Endodermal cell (in vitro differentiated cells): ENCODE results near the gene BICD1. TPM values are rescaled to one million over a fixed set of nuclear protein-coding genes. Genes with fewer than 3 reads are reported as not detected.

Source experiments
- DNase-seq: peaks from one replicate; pipeline ENCODE4 v3.0.0-alpha.2; 2017
- H3K27ac ChIP-seq: 2 replicates; pipeline ENCODE4 v1.5.1; 2013; ENCODE audit warnings: mild to moderate bottlenecking, low read depth, low read length, moderate library complexity
- H3K27me3 ChIP-seq: 2 replicates; pipeline ENCODE4 v1.6.1; 2013; ENCODE audit warnings: mild to moderate bottlenecking, low read length, moderate library complexity; ENCODE audit not compliant: insufficient read depth, control insufficient read depth, poor library complexity, severe bottlenecking
- H3K36me3 ChIP-seq: 2 replicates; pipeline ENCODE4 v1.7.0; 2013; ENCODE audit warnings: mild to moderate bottlenecking, low read length, moderate library complexity; ENCODE audit not compliant: control insufficient read depth, insufficient read depth
- H3K4me1 ChIP-seq: one replicate; pipeline ENCODE4 v1.7.0; 2013; ENCODE audit warnings: low read length; ENCODE audit not compliant: control insufficient read depth, insufficient read depth
- H3K4me3 ChIP-seq: 2 replicates; pipeline ENCODE4 v1.5.1; 2013; ENCODE audit warnings: mild to moderate bottlenecking, low read length, moderate library complexity
- H3K9ac ChIP-seq: 2 replicates; pipeline ENCODE4 v1.6.1; 2013; ENCODE audit warnings: mild to moderate bottlenecking, low read length, moderate library complexity; ENCODE audit not compliant: poor library complexity, severe bottlenecking; ENCODE audit errors: extremely low read depth
- H3K9me3 ChIP-seq: 2 replicates; pipeline ENCODE4 v1.6.1; 2013; ENCODE audit warnings: mild to moderate bottlenecking, low read length, moderate library complexity; ENCODE audit not compliant: control insufficient read depth
- H3K27ac Mint-ChIP-seq: 2 replicates; pipeline ENCODE4 v1.8.0; 2020; ENCODE audit warnings: mixed read lengths
- H3K27me3 Mint-ChIP-seq: 2 replicates; pipeline ENCODE4 v1.8.0; 2021; ENCODE audit warnings: mild to moderate bottlenecking, mixed read lengths; ENCODE audit not compliant: insufficient read depth
- H3K36me3 Mint-ChIP-seq: 2 replicates; pipeline ENCODE4 v1.8.0; 2020; ENCODE audit warnings: low read depth, mixed read lengths
- H3K4me1 Mint-ChIP-seq: 2 replicates; pipeline ENCODE4 v1.8.0; 2020; ENCODE audit warnings: mixed read lengths
- H3K4me3 Mint-ChIP-seq: 2 replicates; pipeline ENCODE4 v1.8.0; 2020; ENCODE audit warnings: mild to moderate bottlenecking, moderate library complexity, mixed read lengths
- H3K9me3 Mint-ChIP-seq: 2 replicates; pipeline ENCODE4 v1.8.0; 2020; ENCODE audit warnings: mild to moderate bottlenecking, mixed read lengths
- WGBS, 2 experiments: methylation state at CpG; one replicate each; pipeline versions ENCODE4 v1.1.5 to v1.1.7; 2013; ENCODE audit warnings: missing lambda C conversion rate in 2 of 2, mixed read lengths in 1 of 2; ENCODE audit not compliant: insufficient coverage in 1 of 2, insufficient read length in 1 of 2; 5-methylcytosine and 5-hydroxymethylcytosine counted together
- total RNA-seq, 2 donors: library from RNA; stranded (reverse); fragmentation: NEBNext Ultra II Directional in 1 of 2; extraction: Animal tissue kit (Norgen Biotek cat#: 25700) in 1 of 2; gene quantifications; 2 replicates in 1 of 2; 3 replicates in 1 of 2; pipeline ENCODE4 v1.2.1, GENCODE V29; 2021
- TF ChIP-seq, protein P1 (sequence below): fragments of 200-600 bp; sonication (generic); conservative IDR thresholded peaks from 2 replicates; pipeline ENCODE4 v1.5.0; 2021; ENCODE audit warnings: antibody characterized with exemption, mild to moderate bottlenecking

Gene BICD1
- total RNA-seq, 2 donors from 2014 or later: 56.0 to 101 TPM

DNA sequence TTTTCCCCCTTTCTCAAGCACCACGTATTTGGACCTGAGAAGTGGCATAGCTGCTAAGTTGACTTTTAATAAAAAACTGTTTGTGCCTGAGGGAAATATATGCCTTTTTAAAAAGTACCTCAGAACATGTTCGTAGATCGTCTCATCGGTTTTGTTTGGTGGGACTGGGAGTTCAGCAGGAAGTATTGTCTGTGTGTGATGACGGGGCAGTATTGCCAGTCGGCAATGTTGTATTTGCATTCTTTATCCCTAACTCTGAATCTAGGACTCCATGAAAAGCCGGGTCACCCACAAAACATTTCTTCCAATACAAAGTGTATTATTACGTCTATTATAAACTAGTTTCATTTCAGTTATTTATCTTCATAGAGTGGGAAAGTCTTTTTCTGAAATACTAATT, 273.0 kb downstream of the BICD1 start:
- peak overlapping the region; percentile 12 for H3K27ac Mint-ChIP-seq

DNA sequence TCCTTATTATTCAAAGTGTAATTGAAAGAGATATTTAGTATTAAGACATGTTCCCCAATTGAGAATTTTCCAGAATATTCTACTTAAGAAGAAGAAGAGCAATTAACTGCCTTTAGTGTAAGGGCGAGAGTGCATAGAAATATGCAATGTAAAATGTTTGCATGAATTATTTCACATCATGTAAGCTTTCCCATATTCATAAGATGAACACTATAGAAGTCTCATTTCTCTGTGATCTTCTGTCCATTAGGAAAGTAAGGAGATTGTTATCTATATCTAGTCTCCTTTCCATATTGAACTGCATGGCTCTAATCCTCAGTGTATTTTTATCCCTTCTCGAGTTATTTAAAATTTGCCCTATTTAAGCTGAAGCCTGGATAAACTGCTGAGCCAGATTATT, 275.6 kb downstream of the BICD1 start:
- H3K27ac ChIP-seq: no peak overlapping the region
- H3K27me3 ChIP-seq: no peaks in the 10 kb centered on the region
- no peaks in the 10 kb centered on the region for H3K9me3 ChIP-seq
- Mint-ChIP-seq H3K9me3 (no peaks in the 10 kb centered on the region), H3K36me3 (no peaks in the 10 kb centered on the region), H3K27me3 (no peaks in the 10 kb centered on the region), H3K4me1 (peaks cover 12% of the 10 kb centered on the region), H3K4me3 (no peak overlapping the region), H3K27ac (no peak overlapping the region)
- WGBS, 2 experiments: 80 to 85% methylated on average over 1 of the region's 2 CpGs
- H3K4me1 ChIP-seq: no peaks in the 10 kb centered on the region
- no peak overlapping the region for H3K4me3 ChIP-seq
- H3K9ac ChIP-seq: no peak overlapping the region
- H3K36me3 ChIP-seq: no peaks in the 10 kb centered on the region
- TF ChIP-seq, protein P1, sequence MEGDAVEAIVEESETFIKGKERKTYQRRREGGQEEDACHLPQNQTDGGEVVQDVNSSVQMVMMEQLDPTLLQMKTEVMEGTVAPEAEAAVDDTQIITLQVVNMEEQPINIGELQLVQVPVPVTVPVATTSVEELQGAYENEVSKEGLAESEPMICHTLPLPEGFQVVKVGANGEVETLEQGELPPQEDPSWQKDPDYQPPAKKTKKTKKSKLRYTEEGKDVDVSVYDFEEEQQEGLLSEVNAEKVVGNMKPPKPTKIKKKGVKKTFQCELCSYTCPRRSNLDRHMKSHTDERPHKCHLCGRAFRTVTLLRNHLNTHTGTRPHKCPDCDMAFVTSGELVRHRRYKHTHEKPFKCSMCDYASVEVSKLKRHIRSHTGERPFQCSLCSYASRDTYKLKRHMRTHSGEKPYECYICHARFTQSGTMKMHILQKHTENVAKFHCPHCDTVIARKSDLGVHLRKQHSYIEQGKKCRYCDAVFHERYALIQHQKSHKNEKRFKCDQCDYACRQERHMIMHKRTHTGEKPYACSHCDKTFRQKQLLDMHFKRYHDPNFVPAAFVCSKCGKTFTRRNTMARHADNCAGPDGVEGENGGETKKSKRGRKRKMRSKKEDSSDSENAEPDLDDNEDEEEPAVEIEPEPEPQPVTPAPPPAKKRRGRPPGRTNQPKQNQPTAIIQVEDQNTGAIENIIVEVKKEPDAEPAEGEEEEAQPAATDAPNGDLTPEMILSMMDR: no peak
- no peak for DNase-seq

More for the DNA sequence above, 273.0 kb downstream of the BICD1 start:
- H3K9me3 Mint-ChIP-seq: no peaks in the 10 kb centered on the region
- no peak overlapping the region for H3K27ac ChIP-seq
- H3K9ac ChIP-seq: no peak overlapping the region
- H3K36me3 Mint-ChIP-seq: no peaks in the 10 kb centered on the region
- H3K4me1 Mint-ChIP-seq: peaks cover 12% of the 10 kb centered on the region
- H3K4me1 ChIP-seq: no peaks in the 10 kb centered on the region
- H3K9me3 ChIP-seq: no peaks in the 10 kb centered on the region
- H3K4me3 Mint-ChIP-seq: no peak overlapping the region
- WGBS, 2 experiments: 95 to 100% methylated on average over 3 to 7 of the region's 8 CpGs
- no peak for DNase-seq
- no peak overlapping the region for H3K4me3 ChIP-seq
- H3K36me3 ChIP-seq: no peaks in the 10 kb centered on the region
- no peaks in the 10 kb centered on the region for H3K27me3 Mint-ChIP-seq
- no peaks in the 10 kb centered on the region for H3K27me3 ChIP-seq
- TF ChIP-seq, protein P1: no peak

GRCh38 chr12:32390572-32391219, 284.0 kb downstream of the BICD1 start:
- Histone ChIP-seq H3K9me3 (peaks cover 3% of the 10 kb centered on the region), H3K4me3 (no peak overlapping the region), H3K27ac (no peak overlapping the region), H3K4me1 (peaks cover 7% of the 10 kb centered on the region), H3K27me3 (no peaks in the 10 kb centered on the region), H3K36me3 (no peaks in the 10 kb centered on the region), H3K9ac (no peak overlapping the region)
- Mint-ChIP-seq H3K4me1 (peaks cover 7% of the 10 kb centered on the region), H3K4me3 (peak overlapping the region; percentile 34), H3K27me3 (no peaks in the 10 kb centered on the region), H3K36me3 (peaks cover 4% of the 10 kb centered on the region), H3K27ac (peak overlapping the region; percentile 12), H3K9me3 (peaks cover 21% of the 10 kb centered on the region)
- WGBS, 2 experiments: 97 to 99% methylated on average over 30 to 47 of the region's 47 CpGs
- peak; percentile 53 for DNase-seq
- TF ChIP-seq, protein P1: no peak
